ENCODE results near the gene IPO9.
A peak's percentile ranks its signal among the peaks of the same experiment; 100 is the strongest.
"Not testable (repeated sequence)": the region's sequence is repeated elsewhere in the genome, so short reads cannot be mapped to it uniquely, and the experiment has no call there.

IPO9 gene

GRCh38 chr1:201890806-201891450 is 62.0 kb downstream of the IPO9 start:
- DNase-seq = no peak

GRCh38 chr1:201891451-201892045 is 62.6 kb downstream of the IPO9 start:
- DNase-seq = no peak

- DNase-seq = no peak
These were observed 63.3 kb downstream of the IPO9 start for GRCh38 chr1:201892211-201892610.

GRCh38 chr1:201893431-201893830 is 64.5 kb downstream of the IPO9 start:
- no peak for DNase-seq

- DNase-seq = no peak
These were observed 65.6 kb downstream of the IPO9 start for GRCh38 chr1:201894343-201895119.

- DNase-seq = no peak
These were observed 66.2 kb downstream of the IPO9 start for GRCh38 chr1:201895120-201895665.

- peak; percentile 61 for DNase-seq
These were observed 67.2 kb downstream of the IPO9 start for GRCh38 chr1:201895913-201896807.

- DNase-seq = no peak
These were observed 68.0 kb downstream of the IPO9 start for GRCh38 chr1:201896951-201897391.

GRCh38 chr1:201898240-201898894 is 69.4 kb downstream of the IPO9 start:
- no peak for DNase-seq

GRCh38 chr1:201898992-201899391 is 70.0 kb downstream of the IPO9 start:
- no peak for DNase-seq

- DNase-seq = no peak
These were observed 70.9 kb downstream of the IPO9 start for GRCh38 chr1:201899683-201900429.

GRCh38 chr1:201900476-201900875 is 71.5 kb downstream of the IPO9 start:
- DNase-seq = no peak

GRCh38 chr1:201901036-201901435 is 72.1 kb downstream of the IPO9 start:
- DNase-seq = not testable (repeated sequence)

- no peak for DNase-seq
These were observed 73.2 kb downstream of the IPO9 start for GRCh38 chr1:201902198-201902597.

GRCh38 chr1:201903135-201903534 is 74.2 kb downstream of the IPO9 start:
- no peak for DNase-seq

GRCh38 chr1:201904579-201904978 is 75.6 kb downstream of the IPO9 start:
- DNase-seq = no peak

GRCh38 chr1:201905234-201905890 is 76.4 kb downstream of the IPO9 start:
- DNase-seq = no peak

- no peak for DNase-seq
These were observed 77.4 kb downstream of the IPO9 start for GRCh38 chr1:201906336-201906735.

- no peak for DNase-seq
These were observed 78.7 kb downstream of the IPO9 start for GRCh38 chr1:201907621-201908020.

- DNase-seq = no peak
These were observed 83.0 kb downstream of the IPO9 start for GRCh38 chr1:201911826-201912571.

All from NCI-H1436 treated with DMSO at 0.1 percent for 48 hours (cell line).